ENCODE results near the gene INO80B. TPM values are rescaled to one million over a fixed set of nuclear protein-coding genes. Genes with fewer than 3 reads are reported as not detected.
"Not testable (repeated sequence)": the region's sequence is repeated elsewhere in the genome, so short reads cannot be mapped to it uniquely, and the experiment has no call there.

Gene INO80B
- total RNA-seq, 1 donor from 2014 or later, result 19.6 TPM

- ATAC-seq (ENCODE audit: poor library complexity); DNase-seq; intact Hi-C loops (cut with DNase I): not testable (repeated sequence)
Measured at GRCh38 chr2:74470742-74471141, 15.9 kb downstream of the INO80B start.

GRCh38 chr2:74471332-74472065 is 16.6 kb downstream of the INO80B start:
- ATAC-seq (ENCODE audit: poor library complexity), result no peak
- intact Hi-C loops (cut with DNase I), result no loop called here
- DNase-seq, result no peak

DNA sequence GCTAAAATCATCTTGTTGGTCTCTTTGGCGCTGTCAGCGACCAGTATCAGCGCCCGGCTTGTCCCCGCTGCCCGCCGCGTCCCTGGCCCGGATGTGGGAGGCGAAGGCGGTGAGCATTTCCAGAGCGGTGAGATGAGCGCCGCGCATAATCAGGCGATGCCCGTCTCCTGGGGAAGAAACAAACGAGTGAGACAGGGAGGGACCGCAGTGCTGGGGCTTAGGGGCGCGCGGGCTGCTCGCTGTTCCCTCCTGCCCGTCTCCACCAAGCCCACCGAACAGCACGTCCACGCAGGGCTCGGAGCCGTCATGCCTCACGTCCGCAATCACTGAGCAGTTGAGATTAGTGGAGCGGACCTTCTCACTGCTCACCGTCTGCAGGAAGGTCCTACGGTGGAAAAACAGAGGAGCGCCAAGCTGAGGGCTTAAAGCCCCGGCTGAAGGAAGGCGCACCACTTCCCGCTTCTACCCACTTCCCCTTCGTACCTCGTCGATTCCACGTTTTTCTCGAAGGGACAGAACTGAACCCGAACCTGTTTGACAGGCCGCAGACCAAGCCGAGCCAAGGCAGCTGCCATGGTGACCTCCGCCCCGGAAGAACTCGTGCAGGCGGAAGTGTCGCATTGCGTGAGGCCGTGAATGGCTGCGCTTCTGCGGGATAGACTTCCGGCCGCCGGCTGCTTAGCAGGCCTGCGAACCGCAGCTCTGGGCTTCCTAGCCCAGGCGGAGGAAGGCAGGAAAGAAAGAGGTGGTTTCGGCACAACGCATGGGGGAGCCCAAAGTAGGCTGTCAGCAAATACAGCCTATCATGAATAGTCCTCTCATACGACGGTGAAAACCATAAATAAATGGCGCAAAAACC is 17.4 kb downstream of the INO80B start, which contains the start of gene MRPL53:
Gene MRPL53, minus strand, starts transcription at position 595 of the 859 bp plus-strand sequence. Its CDS starts 20 bp downstream, at position 575.
- ATAC-seq (ENCODE audit: poor library complexity), result peak; percentile 97
- peak; percentile 97 for DNase-seq
- intact Hi-C loops (cut with DNase I), result no loop called here

DNA sequence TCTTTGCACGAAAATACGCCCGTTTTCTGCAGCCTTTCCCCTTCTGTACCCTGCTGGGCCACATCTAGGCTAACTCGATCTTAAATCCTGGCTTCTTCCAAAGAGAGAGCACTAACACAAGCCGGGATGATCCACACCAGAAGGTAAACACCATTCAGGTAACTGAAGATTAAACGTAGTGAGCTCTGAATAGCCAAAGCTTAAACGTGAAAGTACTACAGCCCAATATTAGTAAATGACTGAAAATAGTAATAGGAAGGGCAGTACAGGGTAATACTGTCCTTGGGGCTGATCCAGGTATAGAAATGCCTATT is 18.0 kb downstream of the INO80B start:
- DNase-seq (no peak), ATAC-seq (ENCODE audit: poor library complexity) (peak; percentile 6)
- intact Hi-C loops (cut with DNase I), result no loop called here

GRCh38 chr2:74474481-74474880 is 19.6 kb downstream of the INO80B start:
- DNase-seq (no peak), ATAC-seq (ENCODE audit: poor library complexity) (no peak)
- intact Hi-C loops (cut with DNase I), result no loop called here

DNA sequence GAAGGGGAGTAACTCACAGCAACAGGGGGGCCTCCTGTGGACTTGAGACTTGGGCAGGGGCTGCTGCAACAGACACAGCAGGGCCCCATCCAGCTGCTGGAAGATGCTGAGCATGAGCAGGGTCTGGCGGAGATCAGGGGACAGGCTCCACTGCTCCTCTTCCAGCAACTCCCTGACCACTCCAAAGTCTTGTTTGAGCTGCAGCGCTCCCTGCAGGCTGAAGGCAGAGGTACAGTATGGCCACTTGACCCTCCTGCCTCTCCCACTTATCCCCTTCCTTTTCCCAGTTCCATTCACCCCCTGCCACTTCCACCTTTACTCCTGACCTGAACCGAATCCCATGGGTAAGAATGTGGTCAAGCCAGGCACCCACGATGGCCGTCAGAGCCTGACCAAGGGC is 20.0 kb downstream of the INO80B start:
- ATAC-seq (ENCODE audit: poor library complexity), result no peak
- intact Hi-C loops (cut with DNase I), result no loop called here
- no peak for DNase-seq

- no peak for DNase-seq
- intact Hi-C loops (cut with DNase I), result loop anchor here (5.0 kb wide), 1 partner anchor 106 kb away; no protein-coding TSS in a partner anchor
- no peak for ATAC-seq (ENCODE audit: poor library complexity)
Measured at GRCh38 chr2:74481431-74481830, 26.5 kb downstream of the INO80B start.

GRCh38 chr2:74481961-74482800 is 27.3 kb downstream of the INO80B start:
- intact Hi-C loops (cut with DNase I), result loop anchor here (5.0 kb wide), 1 partner anchor 105 kb away; no protein-coding TSS in a partner anchor
- peak; percentile 80 for DNase-seq
- peak; percentile 71 for ATAC-seq (ENCODE audit: poor library complexity)

DNA sequence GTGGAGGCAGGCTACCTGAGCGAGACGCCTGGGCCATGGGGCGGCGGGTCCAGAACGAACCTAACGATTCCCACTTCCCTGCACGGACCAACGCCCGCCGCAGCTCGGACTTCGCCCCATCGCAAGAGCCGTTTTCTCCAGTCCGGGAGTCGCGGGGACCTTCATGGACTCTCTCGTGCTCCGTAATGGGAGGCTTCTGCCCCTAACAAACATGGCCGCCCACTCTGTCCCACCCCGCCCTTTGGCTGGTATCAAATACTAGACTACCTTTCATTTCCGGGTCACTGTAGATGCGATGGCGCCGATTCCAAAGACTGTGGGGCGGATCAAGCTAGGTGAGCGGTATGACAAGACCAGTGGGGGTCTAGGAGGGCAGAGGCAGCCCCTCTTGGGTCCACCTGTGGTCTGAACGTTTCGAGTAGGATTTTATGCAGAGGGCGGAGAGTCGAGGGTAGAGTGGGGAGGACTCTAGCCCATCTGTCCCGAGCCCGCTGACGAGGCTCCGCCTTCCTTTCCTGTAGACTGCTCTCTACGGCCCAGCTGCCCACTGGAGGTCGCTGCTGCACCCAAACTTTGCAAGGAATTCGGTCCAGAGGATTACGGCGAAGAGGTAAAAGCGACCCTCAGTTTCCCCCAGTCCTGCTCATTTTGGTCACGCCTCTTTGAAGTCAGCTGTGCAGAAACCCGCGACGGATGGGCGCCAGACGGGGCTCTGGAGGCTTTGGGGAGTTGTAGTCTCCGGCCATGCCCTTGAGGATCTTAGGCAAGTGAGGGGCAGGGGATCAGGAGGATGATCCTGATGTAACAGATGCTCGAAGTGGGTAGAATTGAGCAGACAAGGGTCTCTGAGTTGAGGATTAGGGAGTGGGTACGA is 28.2 kb downstream of the INO80B start, which contains the start of the genes CCDC142 and TTC31:
Gene CCDC142, minus strand, starts transcription at position 198 of the 874 bp plus-strand sequence. Its CDS starts 161 bp downstream, at position 37.
Gene TTC31, plus strand, starts transcription at position 281 of the 874 bp plus-strand sequence. Its CDS starts 15 bp downstream, at position 296.
- DNase-seq, result peak; percentile 97
- intact Hi-C loops (cut with DNase I), result loop anchor here (5.0 kb wide), 1 partner anchor 104 kb away; no protein-coding TSS in a partner anchor
- ATAC-seq (ENCODE audit: poor library complexity), result peak; percentile 99

- intact Hi-C loops (cut with DNase I), result loop anchor here (2.0 to 5.0 kb wide), 2 partner anchors 17 to 104 kb away; no protein-coding TSS in a partner anchor
- DNase-seq; ATAC-seq (ENCODE audit: poor library complexity): not testable (repeated sequence)
Measured at GRCh38 chr2:74483675-74484164, 28.8 kb downstream of the INO80B start.

DNA sequence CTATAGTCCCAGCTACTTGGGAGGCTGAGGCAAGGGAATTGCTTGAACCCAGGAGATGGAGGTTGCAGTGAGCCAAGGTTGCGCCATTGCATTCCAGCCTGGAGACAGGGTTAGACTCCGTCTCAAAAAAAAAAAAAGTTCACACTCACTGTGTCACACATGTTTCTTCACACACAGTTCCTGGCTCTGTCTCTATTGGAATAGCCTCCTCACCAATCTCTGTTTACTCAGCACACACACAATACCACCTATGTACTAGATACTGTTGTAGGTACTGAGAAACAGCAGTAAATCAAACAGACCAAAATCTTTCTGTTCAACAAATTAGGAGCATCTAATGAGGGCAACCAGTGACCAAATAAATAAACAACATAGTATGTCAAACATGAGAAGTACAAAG is 31.3 kb downstream of the INO80B start:
- ATAC-seq (ENCODE audit: poor library complexity), result no peak
- DNase-seq, result no peak
- intact Hi-C loops (cut with DNase I), result no loop called here

- no peak for ATAC-seq (ENCODE audit: poor library complexity)
- DNase-seq, result no peak
- intact Hi-C loops (cut with DNase I), result no loop called here
Measured at GRCh38 chr2:74488643-74489481, 34.0 kb downstream of the INO80B start.

- intact Hi-C loops (cut with DNase I), result no loop called here
- no peak for ATAC-seq (ENCODE audit: poor library complexity)
- DNase-seq, result no peak
Measured at GRCh38 chr2:74489906-74490305, 35.0 kb downstream of the INO80B start.

GRCh38 chr2:74491648-74492544 is 37.0 kb downstream of the INO80B start:
- DNase-seq, result no peak
- intact Hi-C loops (cut with DNase I), result no loop called here

GRCh38 chr2:74493546-74493945 is 38.7 kb downstream of the INO80B start:
- intact Hi-C loops (cut with DNase I), result no loop called here
- ATAC-seq (ENCODE audit: poor library complexity) (no peak), DNase-seq (no peak)

More at GRCh38 chr2:74491648-74492544, 37.0 kb downstream of the INO80B start:
- ATAC-seq (ENCODE audit: poor library complexity), result no peak

DNA sequence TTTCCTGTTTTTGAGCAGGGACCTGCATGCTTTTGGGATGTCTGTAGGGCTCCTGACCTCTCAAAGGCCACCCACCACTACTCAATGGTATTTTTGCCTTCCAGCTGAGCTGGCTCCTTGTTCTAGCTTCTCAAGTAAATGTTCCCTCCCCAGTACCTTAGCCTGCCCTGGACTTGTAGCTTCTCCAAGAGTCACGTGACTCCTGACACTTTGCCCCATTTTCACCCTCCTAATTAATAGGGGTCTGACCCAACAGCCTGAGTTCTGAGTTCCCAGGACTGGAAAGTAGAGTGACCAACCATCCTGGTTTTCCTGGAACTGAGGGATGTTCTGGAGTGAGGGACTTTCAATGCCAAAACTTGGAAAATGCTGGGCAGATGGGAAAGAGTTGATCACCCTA is 40.6 kb downstream of the INO80B start:
- ATAC-seq (ENCODE audit: poor library complexity), result no peak
- DNase-seq, result no peak
- intact Hi-C loops (cut with DNase I), result no loop called here

All from Right ventricle myocardium superior (tissue), 1 donor.